ENCODE results near the gene CYP17A1.

DNA sequence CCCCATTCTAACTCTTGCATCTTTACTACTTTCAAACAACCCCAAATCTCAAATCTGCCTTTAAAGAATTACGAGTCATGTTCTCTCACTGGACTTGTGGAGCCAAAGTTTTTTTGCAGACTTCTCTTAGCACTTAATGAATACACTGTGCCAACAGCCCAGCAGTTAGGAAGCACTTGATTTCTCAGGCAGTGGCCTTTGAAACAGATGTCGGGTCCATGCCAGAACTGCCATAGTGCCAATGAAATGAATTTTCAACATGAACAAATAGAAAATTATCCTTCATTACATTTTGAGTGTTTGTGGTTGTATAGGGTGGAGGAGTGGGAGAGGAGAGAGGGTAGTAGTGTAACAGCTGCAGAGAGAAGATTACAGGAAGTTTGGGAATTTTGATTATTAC lies 22.7 kb upstream of the CYP17A1 start:
- TF ChIP-seq, protein P1, sequence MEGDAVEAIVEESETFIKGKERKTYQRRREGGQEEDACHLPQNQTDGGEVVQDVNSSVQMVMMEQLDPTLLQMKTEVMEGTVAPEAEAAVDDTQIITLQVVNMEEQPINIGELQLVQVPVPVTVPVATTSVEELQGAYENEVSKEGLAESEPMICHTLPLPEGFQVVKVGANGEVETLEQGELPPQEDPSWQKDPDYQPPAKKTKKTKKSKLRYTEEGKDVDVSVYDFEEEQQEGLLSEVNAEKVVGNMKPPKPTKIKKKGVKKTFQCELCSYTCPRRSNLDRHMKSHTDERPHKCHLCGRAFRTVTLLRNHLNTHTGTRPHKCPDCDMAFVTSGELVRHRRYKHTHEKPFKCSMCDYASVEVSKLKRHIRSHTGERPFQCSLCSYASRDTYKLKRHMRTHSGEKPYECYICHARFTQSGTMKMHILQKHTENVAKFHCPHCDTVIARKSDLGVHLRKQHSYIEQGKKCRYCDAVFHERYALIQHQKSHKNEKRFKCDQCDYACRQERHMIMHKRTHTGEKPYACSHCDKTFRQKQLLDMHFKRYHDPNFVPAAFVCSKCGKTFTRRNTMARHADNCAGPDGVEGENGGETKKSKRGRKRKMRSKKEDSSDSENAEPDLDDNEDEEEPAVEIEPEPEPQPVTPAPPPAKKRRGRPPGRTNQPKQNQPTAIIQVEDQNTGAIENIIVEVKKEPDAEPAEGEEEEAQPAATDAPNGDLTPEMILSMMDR (IDR thresholded peaks at IDR 0.05), result no peak
- no peak for TF ChIP-seq POLR2A (IDR thresholded peaks at IDR 0.05)
